Measurements from ENCODE around the gene UBE2Q2.
"Not testable (repeated sequence)": the region's sequence is repeated elsewhere in the genome, so short reads cannot be mapped to it uniquely, and the experiment has no call there.

The UBE2Q2 gene

GRCh38 chr15:75842722-75843677, at the start of gene UBE2Q2:
TSS of gene UBE2Q2 (plus strand) at chr15:75843447. CDS start at chr15:75843667, 220 bp downstream.
- peak; percentile 24 for DNase-seq (ENCODE audit: low spot score)

- no peak for DNase-seq (ENCODE audit: low spot score)
Observed at GRCh38 chr15:75796321-75796720, 46.9 kb upstream of the UBE2Q2 start.

- not testable (repeated sequence) for DNase-seq (ENCODE audit: low spot score)
Observed at GRCh38 chr15:75797146-75797545, 46.1 kb upstream of the UBE2Q2 start.

GRCh38 chr15:75799190-75799589, 44.1 kb upstream of the UBE2Q2 start:
- no peak for DNase-seq (ENCODE audit: low spot score)

- DNase-seq (ENCODE audit: low spot score) = not testable (repeated sequence)
Observed at GRCh38 chr15:75800409-75800808, 42.8 kb upstream of the UBE2Q2 start.

GRCh38 chr15:75801859-75802593, 41.2 kb upstream of the UBE2Q2 start:
- DNase-seq (ENCODE audit: low spot score) = peak; percentile 48

GRCh38 chr15:75807486-75807885, 35.8 kb upstream of the UBE2Q2 start:
- DNase-seq (ENCODE audit: low spot score) = not testable (repeated sequence)

- not testable (repeated sequence) for DNase-seq (ENCODE audit: low spot score)
Observed at GRCh38 chr15:75808009-75808408, 35.2 kb upstream of the UBE2Q2 start.

GRCh38 chr15:75808563-75808962, 34.7 kb upstream of the UBE2Q2 start:
- DNase-seq (ENCODE audit: low spot score) = no peak

DNA sequence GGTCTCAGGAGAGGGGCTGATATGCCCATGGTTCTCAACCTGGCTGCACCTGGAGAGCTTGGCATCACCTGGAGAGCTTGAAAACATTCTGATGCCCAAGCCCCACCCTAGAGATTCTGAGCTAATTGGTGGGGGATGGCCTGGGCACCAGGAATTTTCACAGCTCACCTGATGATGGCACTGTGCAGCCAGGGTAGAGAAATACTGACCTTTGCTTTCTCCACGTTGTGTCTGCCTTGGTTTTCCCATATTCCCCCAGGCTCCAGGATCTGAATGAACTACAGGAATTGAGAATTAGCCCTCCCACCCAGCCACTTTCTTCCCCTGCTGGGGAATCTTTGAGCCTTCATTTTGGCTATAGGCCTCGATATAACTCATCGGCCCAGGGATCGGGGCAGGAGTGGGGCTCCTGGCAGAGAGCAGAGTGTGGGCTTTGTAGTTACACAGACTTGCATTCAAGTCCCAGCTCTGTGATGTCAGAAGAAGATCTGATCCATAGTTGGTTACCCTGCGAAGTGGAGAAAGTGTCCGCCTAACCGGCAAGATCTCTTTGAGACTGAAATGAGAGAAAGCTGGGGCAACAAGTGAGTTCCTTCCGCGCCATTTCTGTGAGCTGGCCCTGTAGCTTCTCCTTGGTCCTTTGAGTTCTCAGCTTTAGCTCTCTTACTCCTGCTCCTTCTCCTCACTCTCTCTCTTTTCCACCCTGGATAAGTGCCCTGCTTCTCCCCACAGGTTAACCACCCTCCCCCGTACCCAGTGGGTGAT, 33.1 kb upstream of the UBE2Q2 start:
- no peak for DNase-seq (ENCODE audit: low spot score)

DNA sequence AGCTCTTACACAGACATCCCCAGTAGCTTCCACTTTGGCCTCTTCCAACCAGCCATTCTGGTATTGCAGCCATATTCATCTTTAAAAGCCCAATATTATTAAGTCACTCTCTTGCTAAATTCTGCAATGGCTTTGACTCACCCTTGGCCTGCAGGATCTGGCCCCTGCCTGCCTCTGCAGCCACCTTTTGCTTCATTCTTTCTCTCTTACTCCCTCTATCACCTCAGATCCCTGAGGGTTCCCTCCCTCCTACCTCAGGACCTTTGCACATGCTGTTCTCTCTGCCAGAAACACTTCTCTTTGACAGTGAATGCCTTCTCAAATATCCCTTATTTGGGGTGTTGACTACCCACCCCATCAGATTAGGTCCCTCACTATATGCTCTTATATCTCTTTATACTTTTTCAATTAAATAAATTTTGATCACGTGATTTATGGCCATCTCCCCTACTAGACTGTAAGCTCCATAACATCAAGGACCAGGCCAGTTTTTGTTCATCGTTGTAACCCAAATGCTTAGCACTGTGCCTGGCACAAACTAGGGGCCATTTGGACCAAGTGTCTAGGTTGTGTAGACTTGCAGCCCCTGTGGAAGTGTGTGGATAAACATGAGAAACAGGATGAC, 32.3 kb upstream of the UBE2Q2 start:
- no peak for DNase-seq (ENCODE audit: low spot score)

- no peak for DNase-seq (ENCODE audit: low spot score)
Observed at GRCh38 chr15:75811626-75812025, 31.6 kb upstream of the UBE2Q2 start.

- no peak for DNase-seq (ENCODE audit: low spot score)
Observed at GRCh38 chr15:75814794-75815193, 28.5 kb upstream of the UBE2Q2 start.

DNA sequence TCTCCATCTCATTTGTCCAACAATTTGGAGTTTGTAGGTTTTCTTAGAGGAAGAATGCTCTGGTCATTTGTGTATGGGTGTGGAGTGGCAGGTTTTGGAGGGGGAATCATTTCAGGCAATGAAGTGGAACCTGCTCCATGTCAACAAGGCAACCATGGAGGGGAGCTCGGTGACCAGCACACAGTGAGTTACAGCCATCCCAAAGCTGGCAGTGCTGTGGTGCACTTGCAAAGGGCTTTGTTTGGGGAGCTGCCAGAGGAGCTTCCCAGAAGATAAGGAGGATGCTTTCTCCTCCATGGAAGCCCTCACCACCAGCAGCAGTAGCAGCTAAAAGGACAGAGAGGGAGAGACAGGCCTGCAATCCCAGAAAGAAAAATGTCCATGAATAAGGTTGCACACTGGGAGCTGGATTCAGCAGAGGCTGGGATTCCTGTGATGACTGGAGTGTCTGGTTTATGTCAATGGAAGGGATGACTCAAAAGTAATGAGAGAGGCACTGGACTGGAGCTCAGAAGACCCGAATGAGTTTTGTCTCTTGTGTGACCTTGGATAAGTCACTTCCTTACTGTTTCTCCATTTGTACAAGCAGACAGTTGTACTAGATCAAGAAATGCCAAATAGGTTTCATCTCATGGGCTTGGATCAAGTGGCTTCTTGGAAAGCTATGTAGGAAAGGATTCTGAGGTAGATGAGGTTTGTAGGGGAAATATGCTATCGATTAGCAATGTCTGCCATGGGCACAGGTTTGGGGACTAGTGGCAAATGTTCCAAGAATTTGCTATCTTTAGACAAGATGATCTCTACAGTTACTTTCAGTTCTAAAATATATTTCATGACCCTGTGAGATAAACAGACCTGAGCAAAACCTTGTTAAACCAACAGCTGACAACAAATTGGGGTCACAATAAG, 27.2 kb upstream of the UBE2Q2 start:
- no peak for DNase-seq (ENCODE audit: low spot score)

- no peak for DNase-seq (ENCODE audit: low spot score)
Observed at GRCh38 chr15:75817138-75817935, 25.9 kb upstream of the UBE2Q2 start.

GRCh38 chr15:75820206-75820605, 23.0 kb upstream of the UBE2Q2 start:
- DNase-seq (ENCODE audit: low spot score) = no peak

DNA sequence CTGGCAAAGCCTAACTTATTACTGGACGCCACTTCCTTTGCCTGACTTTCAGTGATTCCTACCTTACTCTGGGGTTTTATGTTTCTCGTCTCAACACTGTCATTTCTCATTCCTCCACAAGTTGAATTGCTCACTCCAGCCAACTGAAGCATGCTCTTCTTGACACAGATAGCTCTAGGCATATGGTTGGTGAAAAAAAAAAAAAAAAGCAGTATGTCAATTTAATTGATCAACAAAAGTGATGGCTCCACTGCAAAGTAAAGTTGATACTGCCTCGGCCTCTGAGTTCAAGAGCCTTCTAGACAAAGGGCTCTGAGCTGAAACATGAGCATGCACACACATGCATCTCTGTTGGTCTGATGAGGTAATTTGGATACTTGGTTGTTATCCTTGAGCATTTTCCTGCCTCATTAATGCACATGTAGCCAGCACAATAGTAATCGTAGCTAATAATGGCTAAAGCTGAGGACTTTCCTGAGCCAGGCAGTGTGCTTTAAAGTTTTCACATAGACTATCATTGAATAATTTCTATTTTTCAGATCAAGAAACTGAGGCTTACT, 21.4 kb upstream of the UBE2Q2 start:
- DNase-seq (ENCODE audit: low spot score) = no peak

DNA sequence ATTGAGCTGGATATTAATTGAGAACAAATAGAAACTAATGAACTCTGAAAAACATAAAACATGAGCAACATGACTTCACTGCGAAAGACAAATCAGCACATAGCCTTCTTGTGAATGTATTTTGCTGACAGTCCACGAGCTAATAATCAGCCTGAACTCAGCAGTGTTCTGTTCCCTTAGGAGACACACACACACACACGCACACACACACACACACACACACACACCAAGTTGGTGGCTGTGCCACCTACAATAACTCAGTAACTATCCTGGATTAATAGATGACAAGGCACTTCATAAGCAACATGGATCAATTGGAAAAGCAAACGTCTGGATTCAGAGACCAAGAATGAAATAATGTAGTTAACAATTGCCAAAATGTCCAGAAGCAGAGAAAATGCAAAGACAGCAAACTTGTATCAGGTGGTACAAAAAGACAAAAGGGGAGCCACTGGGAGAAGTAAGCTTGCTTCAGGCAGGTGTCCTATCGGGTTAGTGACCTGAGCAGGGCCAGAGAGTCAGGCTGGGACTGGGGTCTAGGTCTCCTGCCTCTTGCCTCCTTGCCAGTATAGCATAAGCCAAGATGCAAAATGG, 20.5 kb upstream of the UBE2Q2 start:
- no peak for DNase-seq (ENCODE audit: low spot score)

Data from pons (tissue), 1 donor.